Activated T-cell treated with anti-CD3 and anti-CD28 coated beads for 24 hours (primary cell): ENCODE results near the gene RNF212.
"Not testable (repeated sequence)": the region's sequence is repeated elsewhere in the genome, so short reads cannot be mapped to it uniquely, and the experiment has no call there.

Experiments
- DNase-seq: peaks from one replicate; pipeline ENCODE4 v3.0.0-alpha.2; 2020; ENCODE audit warnings: low read depth

Gene RNF212

DNA sequence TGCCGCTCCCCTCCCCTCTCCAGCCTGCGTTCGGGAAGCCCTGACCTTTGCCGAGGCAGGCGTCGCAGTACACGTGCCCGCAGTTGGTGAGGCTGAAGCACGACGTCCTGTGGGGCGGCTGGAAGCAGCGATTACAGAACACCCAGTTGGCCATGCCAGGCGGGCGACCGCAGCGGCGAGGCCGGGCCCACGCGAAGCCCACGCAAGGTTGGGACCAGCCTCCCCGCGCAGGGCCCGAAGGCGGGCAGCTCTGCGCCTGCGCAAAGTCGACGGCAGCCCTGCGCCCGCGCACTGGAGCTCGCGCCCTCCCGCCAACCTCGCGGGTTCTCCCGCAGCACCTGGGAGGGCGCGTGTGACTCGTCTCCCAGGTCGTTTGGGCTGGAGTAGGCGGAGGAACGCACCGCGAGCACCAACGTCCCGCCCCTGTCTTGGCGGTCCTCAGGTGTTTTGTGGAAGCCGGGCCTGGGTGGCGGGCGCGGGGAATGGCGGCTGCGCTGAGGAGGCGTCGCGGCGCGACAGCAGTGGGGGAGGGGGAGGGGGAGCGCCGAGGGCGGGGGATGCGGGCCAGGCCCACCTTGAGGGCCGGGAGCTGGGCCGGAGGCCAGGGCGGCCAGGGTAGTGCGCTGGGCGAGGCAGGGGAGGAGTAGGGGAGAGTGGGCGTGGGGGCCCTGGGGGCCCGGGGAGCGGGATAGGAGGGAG, at the start of gene RNF212:
RNF212 (minus strand) TSS at position 254 of the 699 bp plus-strand sequence; CDS start at position 154, 100 bp downstream.
- DNase-seq: peak; percentile 8

DNA sequence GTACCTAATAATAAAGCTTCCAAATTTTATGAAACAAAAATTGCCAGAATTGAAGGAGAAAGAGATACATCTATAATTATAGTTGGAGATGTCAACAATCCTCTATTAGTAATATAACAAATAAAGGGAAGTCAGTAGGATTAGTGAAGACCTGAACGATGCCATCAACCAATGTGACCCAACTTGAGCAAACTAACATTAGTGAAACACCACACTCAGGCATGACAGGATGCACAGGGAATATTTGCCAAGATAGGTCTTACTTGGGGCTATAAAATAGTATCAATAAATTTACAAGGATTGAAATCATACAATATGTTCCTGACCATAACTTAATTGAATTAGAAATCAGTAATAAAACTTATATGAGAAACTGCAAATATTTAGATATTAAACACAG, 47.0 kb upstream of the RNF212 start:
- DNase-seq: no peak

GRCh38 chr4:1156069-1156468, 42.7 kb upstream of the RNF212 start:
- no peak for DNase-seq

DNA sequence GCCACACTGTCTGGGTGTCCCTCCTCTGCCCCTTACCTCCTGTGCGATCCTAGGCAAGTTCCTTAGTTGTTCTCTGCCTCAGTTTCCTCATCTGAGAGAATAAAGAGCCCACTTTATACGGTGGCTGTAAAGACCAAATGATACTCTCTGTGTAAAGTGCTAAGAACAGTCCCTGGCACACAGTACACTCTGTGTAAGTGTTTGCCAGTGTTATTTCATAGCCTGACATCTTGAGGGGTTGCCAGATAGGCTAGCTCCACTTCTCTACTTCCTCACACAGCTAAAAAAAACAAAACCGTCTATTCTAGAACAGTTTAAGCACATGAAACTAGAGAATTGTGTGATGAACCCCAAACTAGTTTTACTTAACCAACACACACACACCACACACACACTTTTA, 42.0 kb upstream of the RNF212 start:
- DNase-seq: no peak

DNA sequence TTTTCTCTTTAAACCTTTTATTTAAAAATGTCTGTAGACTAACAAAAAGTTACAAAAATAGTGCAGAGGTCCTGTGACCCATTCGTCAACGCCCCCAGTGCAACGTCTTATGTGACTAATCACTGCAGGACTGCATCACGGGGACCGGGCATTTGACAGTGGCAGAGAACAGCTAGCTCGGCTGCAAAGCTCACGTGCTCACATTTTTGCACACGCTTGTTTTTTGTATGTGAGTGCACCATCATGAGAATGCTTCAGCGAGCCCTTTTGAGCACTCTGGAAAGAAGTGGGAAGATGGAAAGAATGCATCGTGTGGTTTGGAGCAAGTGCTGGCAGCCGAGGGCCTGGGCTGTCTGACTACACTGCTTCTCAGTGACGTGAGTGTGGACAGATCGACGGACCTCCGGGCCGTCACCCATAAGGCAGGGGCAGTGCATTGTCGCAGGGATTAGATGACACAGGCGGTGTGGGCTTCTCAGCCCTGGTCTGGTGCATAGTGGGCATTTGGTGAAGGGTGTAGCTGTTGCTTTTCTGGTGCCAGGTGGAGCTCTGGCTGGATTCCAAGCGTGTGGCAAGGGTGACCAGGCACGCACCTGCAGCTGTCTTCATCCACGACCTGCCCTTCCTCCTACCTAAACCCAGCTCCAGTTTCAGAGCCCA, 41.3 kb upstream of the RNF212 start:
- no peak for DNase-seq

GRCh38 chr4:1154126-1154522, 40.8 kb upstream of the RNF212 start:
- no peak for DNase-seq

GRCh38 chr4:1153567-1154090, 40.3 kb upstream of the RNF212 start:
- DNase-seq: no peak

- no peak for DNase-seq
Measured at GRCh38 chr4:1152290-1152689, 38.9 kb upstream of the RNF212 start.

GRCh38 chr4:1151541-1151940, 38.2 kb upstream of the RNF212 start:
- DNase-seq: no peak

DNA sequence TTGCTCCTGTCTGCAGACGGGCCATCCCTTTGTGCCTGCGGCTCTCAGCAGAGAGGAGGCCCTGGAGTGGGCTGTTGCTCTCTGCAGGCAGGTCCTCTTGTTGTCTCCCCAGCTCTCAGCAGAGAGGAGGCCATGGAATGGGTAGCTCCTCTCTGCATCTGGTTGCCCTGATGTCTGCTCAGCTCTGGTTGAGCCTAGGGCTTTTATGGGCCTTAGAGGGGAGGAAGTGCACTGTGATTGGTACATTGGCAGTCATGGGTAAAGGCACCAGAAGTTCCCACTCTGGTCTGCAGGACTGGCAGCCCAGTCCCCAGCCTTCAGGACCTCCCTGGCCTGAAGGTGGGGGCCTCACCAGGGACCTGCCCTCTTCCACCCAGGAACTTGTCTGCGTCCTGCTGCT, 37.5 kb upstream of the RNF212 start:
- no peak for DNase-seq

DNA sequence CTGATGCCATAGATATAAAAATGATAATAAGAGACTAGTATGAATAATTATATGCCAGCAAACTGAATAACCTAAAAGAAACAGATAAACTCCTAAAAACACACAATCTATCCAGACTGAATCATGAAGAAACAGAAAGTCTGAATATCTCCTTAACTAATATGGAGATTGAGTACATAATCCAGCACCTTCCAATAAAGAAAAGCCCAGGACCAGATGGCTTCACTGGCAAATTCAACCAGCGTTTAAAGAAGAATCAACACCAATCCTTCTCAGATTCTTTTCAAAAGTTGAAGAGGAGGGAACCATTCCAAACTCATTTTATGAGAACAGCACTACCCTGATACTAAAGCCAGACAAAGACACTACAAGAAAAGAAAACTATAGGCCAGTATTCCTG, 26.5 kb upstream of the RNF212 start:
- DNase-seq: no peak

GRCh38 chr4:1137850-1138249, 24.5 kb upstream of the RNF212 start:
- no peak for DNase-seq

DNA sequence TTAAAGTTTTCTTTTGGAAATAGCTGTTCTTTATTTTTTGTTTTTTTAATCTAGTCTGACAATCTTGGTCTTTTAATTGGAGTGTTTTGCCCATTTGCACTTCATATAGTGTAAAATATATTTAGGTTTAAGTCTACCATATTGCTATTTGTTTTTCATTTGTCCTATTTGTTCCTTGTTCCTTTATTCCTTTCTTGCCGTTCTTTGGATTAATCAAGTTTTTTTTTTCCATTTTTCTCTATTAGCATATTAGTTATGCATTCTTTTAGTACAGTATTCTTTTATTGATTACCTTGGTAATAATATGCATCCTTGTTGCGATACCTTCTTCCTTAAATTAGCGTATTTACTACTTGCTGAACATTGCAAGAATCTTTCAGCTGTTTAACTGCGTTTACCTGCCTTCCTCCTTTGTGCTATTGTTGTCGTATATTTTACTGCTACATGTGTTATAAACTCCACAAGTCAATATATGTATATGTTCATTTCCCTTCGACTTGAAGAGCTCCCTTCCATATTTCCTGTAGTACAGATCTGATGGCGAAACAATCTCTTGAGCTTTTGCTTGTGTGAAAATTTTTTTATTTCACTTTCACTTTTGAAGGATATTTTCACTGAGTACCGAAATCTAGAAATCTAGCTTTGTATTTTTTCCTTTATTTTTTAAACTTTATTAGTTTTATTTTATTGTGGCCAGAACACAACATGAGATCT, 23.9 kb upstream of the RNF212 start:
- DNase-seq: no peak

DNA sequence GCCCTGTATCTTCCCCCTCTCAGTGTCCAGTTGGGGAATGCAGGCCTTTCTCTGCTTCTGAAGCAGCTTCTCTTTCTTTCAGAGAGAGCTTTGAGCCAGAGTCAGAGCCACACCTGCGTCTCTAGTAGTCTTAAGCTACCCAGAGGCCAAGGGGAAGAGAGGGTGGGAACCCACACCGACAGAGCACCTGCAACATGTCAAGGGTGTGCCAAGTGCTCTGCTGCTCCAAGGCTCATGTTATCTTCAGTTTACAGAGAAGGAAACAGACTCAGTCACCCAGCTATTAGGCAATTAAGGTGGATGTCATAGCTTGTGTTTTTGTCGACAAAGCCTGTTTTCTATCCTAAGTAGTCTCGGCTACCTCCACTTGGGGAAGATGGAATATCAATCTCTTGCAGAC, 22.7 kb upstream of the RNF212 start:
- no peak for DNase-seq

DNA sequence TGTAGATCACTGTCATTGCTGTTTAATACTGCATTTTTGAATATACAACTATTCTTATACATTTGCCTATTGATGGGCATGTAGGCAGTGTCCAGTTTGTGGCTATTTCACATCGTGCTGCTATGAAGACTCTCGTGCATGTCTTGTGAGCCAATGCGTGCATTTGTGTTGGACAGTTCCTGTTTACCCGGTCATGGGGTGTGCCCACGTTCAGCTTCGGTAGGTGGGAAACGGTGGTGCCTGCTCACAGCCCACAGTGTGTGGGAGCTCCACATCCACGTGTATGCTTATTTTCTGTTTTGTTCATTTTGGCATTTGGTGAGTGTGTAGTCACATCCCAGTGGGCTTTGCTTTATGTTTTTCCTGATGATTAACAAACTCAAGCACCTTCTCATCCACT, 19.7 kb upstream of the RNF212 start:
- DNase-seq: no peak

- peak; percentile 70 for DNase-seq
Measured at GRCh38 chr4:1130316-1131186, 17.2 kb upstream of the RNF212 start.

DNA sequence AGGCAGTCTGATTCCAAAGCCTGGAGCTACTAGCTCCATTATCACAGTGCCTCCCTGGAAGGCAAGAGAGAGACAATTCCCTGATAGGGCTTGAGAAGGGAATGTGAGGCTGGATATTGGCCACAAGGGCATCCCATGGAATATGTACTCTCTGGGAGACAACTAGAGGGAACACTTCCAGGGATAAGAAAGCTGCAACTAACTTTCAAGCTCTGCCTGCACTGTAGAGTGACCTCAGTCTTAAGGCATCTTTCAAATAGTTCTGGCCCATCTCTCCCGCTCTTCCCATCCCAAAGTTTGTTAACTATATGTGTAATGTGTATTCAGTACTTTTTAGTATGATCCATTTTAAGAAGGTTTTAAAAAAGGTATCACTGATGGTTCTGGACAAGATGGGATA, 13.1 kb upstream of the RNF212 start:
- no peak for DNase-seq

DNA sequence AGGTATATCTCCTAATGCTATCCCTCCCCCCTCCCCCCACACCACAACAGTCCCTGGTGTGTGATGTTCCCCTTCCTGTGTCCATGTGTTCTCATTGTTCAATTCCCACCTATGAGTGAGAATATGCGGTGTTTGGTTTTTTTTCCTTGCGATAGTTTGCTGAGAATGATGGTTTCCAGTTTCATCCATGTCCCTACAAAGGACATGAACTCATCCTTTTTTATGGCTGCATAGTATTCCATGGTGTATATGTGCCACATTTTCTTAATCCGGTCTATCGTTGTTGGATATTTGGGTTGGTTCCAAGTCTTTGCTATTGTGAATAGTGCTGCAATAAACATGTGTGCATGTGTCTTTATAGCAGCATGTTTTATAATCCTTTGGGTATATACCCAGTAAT, 12.1 kb upstream of the RNF212 start:
- not testable (repeated sequence) for DNase-seq

DNA sequence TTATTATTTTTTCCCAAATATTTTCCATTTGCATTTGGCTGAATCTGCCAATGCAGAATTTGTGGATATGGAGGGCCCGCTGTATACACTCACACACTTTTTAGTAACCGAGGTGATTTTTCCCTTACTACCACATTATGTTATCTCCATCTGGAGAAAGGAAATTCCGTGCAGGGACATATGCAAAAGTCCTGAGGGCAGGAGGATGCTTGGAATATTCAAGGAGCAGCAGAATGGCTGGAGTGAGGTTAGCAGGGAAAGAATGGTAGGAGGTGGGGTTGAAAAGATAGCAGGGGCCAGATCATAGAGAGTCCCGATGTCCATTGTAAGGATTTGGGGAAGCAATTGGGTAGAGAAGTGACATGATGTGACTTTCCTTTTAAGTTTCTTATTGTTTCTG, 11.5 kb upstream of the RNF212 start:
- no peak for DNase-seq

GRCh38 chr4:1122505-1122904, 9.1 kb upstream of the RNF212 start:
- no peak for DNase-seq

DNA sequence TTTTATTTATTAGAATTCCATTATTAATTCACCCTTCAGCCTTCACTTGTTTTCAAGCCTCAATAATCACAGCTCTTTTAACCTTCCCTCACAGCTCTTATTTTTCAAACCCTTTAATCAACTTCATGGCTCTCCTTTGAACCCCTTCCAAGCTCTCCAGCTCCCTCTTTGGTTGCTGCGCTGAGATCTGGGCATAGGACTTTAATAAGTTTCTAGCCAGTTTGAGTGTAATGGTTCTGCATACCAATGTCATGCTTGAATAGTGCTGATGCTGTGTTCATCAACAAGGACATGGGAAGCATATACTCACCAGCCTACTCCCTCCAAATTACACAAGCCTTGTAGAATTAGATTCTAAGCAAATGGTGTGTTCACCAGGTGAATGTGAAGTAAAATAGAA, 3.5 kb upstream of the RNF212 start:
- no peak for DNase-seq
